CD4-positive, alpha-beta T cell treated with Interleukin-6 at 100 ng/mL for 8 hours (primary cell): Measurements from ENCODE around the gene PSMG3.
A peak's percentile ranks its signal among the peaks of the same experiment; 100 is the strongest.

Experiments
- DNase-seq: peaks from one replicate; pipeline ENCODE4 v3.0.0-alpha.2; 2020; ENCODE audit warnings: mixed read lengths, low spot score

The PSMG3 gene

GRCh38 chr7:1569833-1570632 lies at the start of gene PSMG3:
Gene PSMG3, minus strand, starts transcription at chr7:1570032. Its CDS starts 693 bp downstream, at chr7:1569339.
- peak; percentile 85 for DNase-seq

GRCh38 chr7:1618475-1618874 lies 48.6 kb upstream of the PSMG3 start:
- no peak for DNase-seq

- no peak for DNase-seq
Measured at GRCh38 chr7:1617957-1618356, 48.1 kb upstream of the PSMG3 start.

GRCh38 chr7:1616741-1617140 lies 46.9 kb upstream of the PSMG3 start:
- DNase-seq = no peak

GRCh38 chr7:1611708-1612241 lies 41.9 kb upstream of the PSMG3 start:
- no peak for DNase-seq

- DNase-seq = no peak
Measured at GRCh38 chr7:1610678-1611302, 41.0 kb upstream of the PSMG3 start.

- DNase-seq = no peak
Measured at GRCh38 chr7:1610013-1610677, 40.3 kb upstream of the PSMG3 start.

GRCh38 chr7:1609023-1609422 lies 39.2 kb upstream of the PSMG3 start:
- DNase-seq = no peak

GRCh38 chr7:1608318-1608717 lies 38.5 kb upstream of the PSMG3 start:
- DNase-seq = no peak

- DNase-seq = no peak
Measured at GRCh38 chr7:1607696-1608095, 37.9 kb upstream of the PSMG3 start.

GRCh38 chr7:1607001-1607400 lies 37.2 kb upstream of the PSMG3 start:
- DNase-seq = no peak

GRCh38 chr7:1604383-1604782 lies 34.6 kb upstream of the PSMG3 start:
- no peak for DNase-seq

GRCh38 chr7:1603346-1604225 lies 33.8 kb upstream of the PSMG3 start:
- DNase-seq = no peak

GRCh38 chr7:1602386-1602785 lies 32.6 kb upstream of the PSMG3 start:
- no peak for DNase-seq

- no peak for DNase-seq
Measured at GRCh38 chr7:1601956-1602355, 32.1 kb upstream of the PSMG3 start.

GRCh38 chr7:1599640-1600395 lies 30.0 kb upstream of the PSMG3 start:
- DNase-seq = no peak

GRCh38 chr7:1598961-1599639 lies 29.3 kb upstream of the PSMG3 start:
- no peak for DNase-seq

GRCh38 chr7:1598286-1598685 lies 28.5 kb upstream of the PSMG3 start:
- DNase-seq = no peak

GRCh38 chr7:1597791-1598190 lies 28.0 kb upstream of the PSMG3 start:
- DNase-seq = no peak

GRCh38 chr7:1597066-1597760 lies 27.4 kb upstream of the PSMG3 start:
- DNase-seq = no peak
